Gastroesophageal sphincter (tissue), 4 donors: ENCODE measurements around the gene FAM131C. TPM values are rescaled to one million over a fixed set of nuclear protein-coding genes. Genes with fewer than 3 reads are reported as not detected.
"Not testable (repeated sequence)": the region's sequence is repeated elsewhere in the genome, so short reads cannot be mapped to it uniquely, and the experiment has no call there.

Source experiments
- ATAC-seq: fragments of 150-250 bp; one replicate; pipeline ENCODE4 v1.9.1; 2016; ENCODE audit warnings: mild to moderate bottlenecking, moderate library complexity
- H3K27ac ChIP-seq, 4 donors: fragments of 200-600 bp; sonication (generic) in 3 of 4; 1 replicate in 3 of 4; 2 replicates in 1 of 4; pipeline ENCODE4 v1.5.1; 2016 to 2019
- H3K27me3 ChIP-seq: fragments of 200-600 bp; sonication (generic); one replicate; pipeline ENCODE4 v1.5.1; 2019
- H3K36me3 ChIP-seq, 2 donors: fragments of 200-600 bp; sonication (generic); one replicate each; pipeline ENCODE4 v1.5.1; 2019; ENCODE audit warnings: control low read depth in 1 of 2
- H3K4me1 ChIP-seq, 3 donors: fragments of 200-600 bp; sonication (generic); 1 replicate in 2 of 3; 2 replicates in 1 of 3; pipeline ENCODE4 v1.5.1; 2016 to 2019; ENCODE audit warnings: control low read depth in 2 of 3
- H3K4me3 ChIP-seq, 2 donors: fragments of 200-600 bp; sonication (generic); one replicate each; pipeline ENCODE4 v1.5.1; 2019; ENCODE audit warnings: mild to moderate bottlenecking in 1 of 2, moderate library complexity in 1 of 2
- H3K9me3 ChIP-seq, 3 donors: fragments of 200-600 bp; sonication (generic); one replicate each; pipeline ENCODE4 v1.5.1; 2017 to 2019; ENCODE audit warnings: control low read depth in 2 of 3
- CTCF ChIP-seq, 4 experiments: fragments of 200-600 bp in 2 of 4; fragments of 450-650 bp in 2 of 4; sonication (generic) in 1 of 4; IDR thresholded peaks; one replicate each; pipeline ENCODE4 v1.5.1; 2017 to 2019; ENCODE audit warnings: antibody characterized with exemption in 4 of 4, mild to moderate bottlenecking in 2 of 4, moderate library complexity in 2 of 4
- EP300 ChIP-seq: sonication (generic); formaldehyde crosslinking; IDR thresholded peaks from one replicate; pipeline ENCODE4 v1.6.1; 2017; ENCODE audit warnings: antibody characterized with exemption, mild to moderate bottlenecking
- POLR2A ChIP-seq, 2 donors: fragments of 450-650 bp; IDR thresholded peaks; one replicate each; pipeline ENCODE4 v1.6.1; 2017; ENCODE audit warnings: antibody characterized with exemption in 2 of 2, mild to moderate bottlenecking in 2 of 2, moderate library complexity in 1 of 2
- POLR2AphosphoS5 ChIP-seq: sonication (generic); formaldehyde crosslinking; IDR thresholded peaks from one replicate; pipeline ENCODE4 v1.6.1; 2017; ENCODE audit warnings: antibody characterized with exemption
- WGBS, 2 donors: methylation state at CpG; one replicate each; pipeline ENCODE4 v1.1.5; 2018; ENCODE audit warnings: low coverage in 1 of 2; 5-methylcytosine and 5-hydroxymethylcytosine counted together
- total RNA-seq, 4 donors: library from RNA; depleted of rRNA; stranded (reverse); fragments of >200 nt; gene quantifications; one replicate each; pipeline ENCODE4 v1.1.0, GENCODE V29; 2016

The FAM131C gene
- total RNA-seq, 4 donors from 2014 or later, result not detected

- no peaks in the 10 kb centered on the region for H3K36me3 ChIP-seq
- H3K4me1 ChIP-seq, result peaks cover 0 to 30% (median 15%) of the 10 kb centered on the region in 3 donors
- no peaks in the 10 kb centered on the region for H3K27me3 ChIP-seq
- 64% methylated on average over 14 of the region's 19 CpGs; no CpG with 5 or more reads in 1 of the 2 donors for WGBS, 2 donors
- no peak for ATAC-seq
- no peaks in the 10 kb centered on the region for H3K9me3 ChIP-seq
- no peak overlapping the region for H3K27ac ChIP-seq
- H3K4me3 ChIP-seq, result no peak overlapping the region
- no peak for TF ChIP-seq POLR2AphosphoS5
- TF ChIP-seq POLR2A (IDR thresholded peaks at IDR 0.05), result no peak
- TF ChIP-seq EP300, result no peak
- no peak for TF ChIP-seq CTCF (IDR thresholded peaks at IDR 0.05)
Measured at GRCh38 chr1:16028237-16029002, 45.0 kb downstream of the FAM131C start.

DNA sequence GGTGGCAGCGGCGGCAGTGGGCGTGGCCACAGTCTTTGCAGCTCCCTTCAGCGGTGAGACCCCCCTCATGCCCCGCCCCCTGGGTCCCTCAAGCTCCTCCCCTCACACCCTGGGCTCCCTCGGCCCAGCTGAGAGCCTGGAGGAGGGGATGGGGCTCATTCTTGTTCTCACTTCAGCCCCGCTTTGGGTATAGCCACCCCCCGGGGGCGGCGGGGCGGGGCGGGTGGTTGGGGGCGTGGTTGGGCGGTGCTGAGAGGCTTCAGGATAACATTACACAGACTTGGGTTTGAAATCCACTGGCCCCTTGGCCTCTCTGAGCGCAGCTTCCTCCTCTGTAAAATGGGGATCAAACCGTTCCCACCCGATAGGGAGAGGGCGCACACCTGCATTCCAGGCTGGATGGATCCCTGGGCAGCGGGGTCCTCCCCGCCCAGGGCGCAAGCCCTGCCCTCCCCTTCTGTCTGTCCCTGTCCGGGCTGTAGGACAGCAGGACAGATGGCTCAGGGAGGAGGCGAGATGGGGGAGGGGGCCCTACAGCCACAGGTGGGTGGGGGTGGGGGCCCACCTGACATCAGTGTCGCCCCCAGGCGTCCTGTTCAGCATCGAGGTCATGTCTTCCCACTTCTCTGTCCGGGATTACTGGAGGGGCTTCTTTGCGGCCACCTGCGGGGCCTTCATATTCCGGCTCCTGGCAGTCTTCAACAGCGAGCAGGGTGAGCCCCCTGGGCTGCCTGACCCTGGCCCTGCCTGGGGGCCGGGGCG is 46.5 kb downstream of the FAM131C start:
- H3K9me3 ChIP-seq, result no peaks in the 10 kb centered on the region
- peak overlapping the region; percentile 0 to 40 for H3K4me3 ChIP-seq
- H3K27ac ChIP-seq, result peak overlapping the region in 2 of 4 donors; percentile 41 to 59
- WGBS, 2 donors, result 0 to 28% methylated on average over 3 to 6 of the region's 33 CpGs
- TF ChIP-seq POLR2A (IDR thresholded peaks at IDR 0.05), result no peak
- TF ChIP-seq POLR2AphosphoS5, result no peak
- TF ChIP-seq CTCF (IDR thresholded peaks at IDR 0.05), result no peak
- no peak for TF ChIP-seq EP300
- H3K36me3 ChIP-seq, result no peaks in the 10 kb centered on the region
- H3K27me3 ChIP-seq, result no peaks in the 10 kb centered on the region
- H3K4me1 ChIP-seq, result peaks cover 0 to 18% (median 9%) of the 10 kb centered on the region in 3 donors
- ATAC-seq, result peak; percentile 48

GRCh38 chr1:16026302-16026701 is 47.1 kb downstream of the FAM131C start:
- Histone ChIP-seq H3K4me1 (peaks cover 0 to 24% (median 9%) of the 10 kb centered on the region in 3 donors), H3K4me3 (peak overlapping the region in 1 of 2 donors; percentile 40)
- H3K27me3 ChIP-seq, H3K36me3 ChIP-seq, H3K27ac ChIP-seq, ATAC-seq, H3K9me3 ChIP-seq: not testable (repeated sequence)
- 59% methylated on average over 3 of the region's 10 CpGs; no CpG with 5 or more reads in 1 of the 2 donors for WGBS, 2 donors

- Histone ChIP-seq H3K27ac (peak overlapping the region in 1 of 4 donors; percentile 92), H3K4me1 (peaks cover 18 to 56% (median 32%) of the 10 kb centered on the region in 3 donors)
Measured at GRCh38 chr1:16023050-16023653, 50.3 kb downstream of the FAM131C start.

More at GRCh38 chr1:16023050-16023653, 50.3 kb downstream of the FAM131C start:
- Histone ChIP-seq H3K9me3 (no peaks in the 10 kb centered on the region), H3K27me3 (no peaks in the 10 kb centered on the region), H3K4me3 (no peak overlapping the region), H3K36me3 (no peaks in the 10 kb centered on the region)
- TF ChIP-seq CTCF (IDR thresholded peaks at IDR 0.05), result no peak
- TF ChIP-seq POLR2AphosphoS5, result no peak
- no peak for TF ChIP-seq EP300
- no peak for TF ChIP-seq POLR2A (IDR thresholded peaks at IDR 0.05)
- WGBS, 2 donors, result no CpG with 5 or more reads among the region's 7 CpGs
- ATAC-seq, result no peak
